Heart right ventricle (tissue), 16 donors: ENCODE data around the gene NTPCR. TPM values are rescaled to one million over a fixed set of nuclear protein-coding genes. Genes with fewer than 3 reads are reported as not detected.

Experiments
- ATAC-seq, 8 donors: fragments of 200-7000 bp; cut with Tn5 transposase; one replicate each; pipeline ENCODE4 v1.9.1; 2020; ENCODE audit warnings: mild to moderate bottlenecking in 8 of 8, moderate library complexity in 8 of 8, moderate number of reproducible peaks in 1 of 8
- DNase-seq, 2 donors: peaks; one replicate each; pipeline ENCODE4 v3.0.0-alpha.2; 2020
- H3K27ac ChIP-seq, 10 donors: fragments of 200-600 bp; sonication (generic) in 2 of 10; one replicate each; pipeline versions ENCODE4 v1.5.0 to v1.8.0; 2020 to 2022; ENCODE audit warnings: mild to moderate bottlenecking in 3 of 10
- H3K27me3 ChIP-seq, 7 donors: fragments of 200-600 bp; one replicate each; pipeline ENCODE4 v1.8.0; 2021 to 2022; ENCODE audit warnings: mild to moderate bottlenecking in 2 of 7
- H3K36me3 ChIP-seq, 9 donors: fragments of 200-600 bp; sonication (generic) in 1 of 9; one replicate each; pipeline versions ENCODE4 v1.5.0 to v1.8.0; 2020 to 2022; ENCODE audit warnings: mild to moderate bottlenecking in 2 of 9
- H3K4me1 ChIP-seq, 9 donors: fragments of 200-600 bp; sonication (generic) in 1 of 9; one replicate each; pipeline versions ENCODE4 v1.5.0 to v1.8.0; 2020 to 2022; ENCODE audit warnings: mild to moderate bottlenecking in 4 of 9
- H3K4me3 ChIP-seq, 10 donors: fragments of 200-600 bp; sonication (generic) in 2 of 10; one replicate each; pipeline versions ENCODE4 v1.5.0 to v1.8.0; 2020 to 2022; ENCODE audit warnings: mild to moderate bottlenecking in 7 of 10, moderate library complexity in 2 of 10
- H3K9me3 ChIP-seq, 11 donors: fragments of 200-600 bp in 10 of 11; sonication (generic) in 2 of 11; one replicate each; pipeline versions ENCODE4 v1.5.0 to v1.8.0; 2013 to 2022; ENCODE audit warnings: mild to moderate bottlenecking in 2 of 11, control low read depth in 1 of 11, moderate library complexity in 1 of 11
- WGBS, 2 donors: extraction: QIAGEN DNeasy Blood & Tissue Kit; methylation state at CpG; one replicate each; pipeline ENCODE4 v1.1.7; 2013; ENCODE audit warnings: inconsistent platforms in 1 of 2; 5-methylcytosine and 5-hydroxymethylcytosine counted together
- intact Hi-C, 10 donors: fragments of 100-400 bp; cut with DNase I; formaldehyde crosslinking; loops; one replicate each; pipeline versions ENCODE4 v1.11.1 to v1.14.2; 2022
- polyA plus RNA-seq, 2 donors: library from polyadenylated mRNA; stranded (reverse); fragments of 200-250 nt; gene quantifications; one replicate each; pipeline ENCODE4 v1.2.3, GENCODE V29; 2013
- total RNA-seq, 10 donors: library from RNA; stranded (reverse); fragmentation: NEBNext Ultra II Directional in 3 of 10; extraction: Animal tissue kit (Norgen Biotek cat#: 25700) in 3 of 10; gene quantifications; one replicate each; pipeline versions ENCODE4 v1.2.1 to v1.2.4, GENCODE V29; 2021 to 2023
- TF ChIP-seq, protein P1 (sequence below), 9 donors: fragments of 200-600 bp; sonication (generic) in 2 of 9; IDR thresholded peaks; one replicate each; pipeline versions ENCODE4 v1.5.0 to v1.8.0; 2021 to 2022; ENCODE audit warnings: antibody characterized with exemption in 9 of 9, mild to moderate bottlenecking in 5 of 9, moderate library complexity in 1 of 9
- donor health status: Arrhythmogenic right ventricular cardiomyopathy.
- donor health status: ischemic (EF 13 %, LVEDD 7.1; RV severe dilation, severe dysfunction).
- donor health status: healthy with polysubstance abuse.
- donor health status: DM: no; HTN: yes; CAD: no.
- donor health status: DM: no; HTN: no; CAD: no.
- donor health status: ischemic (EF 25% LVEDD 6.9; RV normal size, moderate dysfunction).
- donor health status: ischemic (EF 25% LVEDD 5.7; RV mildly dilated, moderate dysfunction).
- donor health status: healthy.
- donor health status: DM: yes; HTN: yes; CAD: no.
- donor health status: Ischemic cardiomyopathy.
- donor health status: ischemic (EF 35%, LVEDD 5.7; RV mildly dilated, moderate dysfunction).
- donor health status: nonischemic (EF 11% LVEDD 7.7; RV severe dilation, severe dysfunction).
- donor health status: DM: yes; HTN: yes; CAD: no.
- donor health status: PGD.
- donor health status: ischemic (EF 29% LVEDD 5.4; RV normal size, mild dysfunction).
- donor health status: nonischemic (EF 23%, LVEDD 6.1; RV moderate dilation, normal function).

Gene NTPCR
- total and polyA plus RNA-seq, 12 donors = 51.2 to 88.4 (median 56.8) TPM

DNA sequence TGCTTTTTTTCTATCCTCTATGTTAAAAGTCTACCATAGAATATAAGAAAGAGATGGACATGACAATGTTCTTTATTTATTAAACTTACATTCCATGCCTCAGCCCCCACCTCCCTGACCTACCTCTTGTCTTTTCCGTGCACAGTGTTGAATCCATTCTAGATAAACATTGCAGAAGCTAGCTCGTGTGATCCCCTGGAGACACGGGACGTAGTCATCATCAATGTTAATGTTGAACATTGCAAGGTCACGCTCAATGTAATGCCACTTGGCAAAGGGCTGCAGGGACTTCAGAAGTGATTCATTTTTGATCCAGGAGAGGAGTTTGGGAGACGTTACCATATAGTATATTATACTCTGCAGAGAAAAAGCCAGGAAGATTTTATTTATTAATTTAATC is 66.4 kb downstream of the NTPCR start:
- no peaks in the 10 kb centered on the region for H3K27me3 ChIP-seq
- no peak for ATAC-seq
- no peaks in the 10 kb centered on the region for H3K9me3 ChIP-seq
- no peak for DNase-seq
- intact Hi-C loops = no loop called here
- H3K4me1 ChIP-seq = peaks cover 0 to 19% (median 6%) of the 10 kb centered on the region in 9 donors
- TF ChIP-seq, protein P1, sequence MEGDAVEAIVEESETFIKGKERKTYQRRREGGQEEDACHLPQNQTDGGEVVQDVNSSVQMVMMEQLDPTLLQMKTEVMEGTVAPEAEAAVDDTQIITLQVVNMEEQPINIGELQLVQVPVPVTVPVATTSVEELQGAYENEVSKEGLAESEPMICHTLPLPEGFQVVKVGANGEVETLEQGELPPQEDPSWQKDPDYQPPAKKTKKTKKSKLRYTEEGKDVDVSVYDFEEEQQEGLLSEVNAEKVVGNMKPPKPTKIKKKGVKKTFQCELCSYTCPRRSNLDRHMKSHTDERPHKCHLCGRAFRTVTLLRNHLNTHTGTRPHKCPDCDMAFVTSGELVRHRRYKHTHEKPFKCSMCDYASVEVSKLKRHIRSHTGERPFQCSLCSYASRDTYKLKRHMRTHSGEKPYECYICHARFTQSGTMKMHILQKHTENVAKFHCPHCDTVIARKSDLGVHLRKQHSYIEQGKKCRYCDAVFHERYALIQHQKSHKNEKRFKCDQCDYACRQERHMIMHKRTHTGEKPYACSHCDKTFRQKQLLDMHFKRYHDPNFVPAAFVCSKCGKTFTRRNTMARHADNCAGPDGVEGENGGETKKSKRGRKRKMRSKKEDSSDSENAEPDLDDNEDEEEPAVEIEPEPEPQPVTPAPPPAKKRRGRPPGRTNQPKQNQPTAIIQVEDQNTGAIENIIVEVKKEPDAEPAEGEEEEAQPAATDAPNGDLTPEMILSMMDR (IDR thresholded peaks at IDR 0.05) = no peak
- no peaks in the 10 kb centered on the region for H3K36me3 ChIP-seq
- 71 to 74% methylated on average over 6 of the region's 6 CpGs for WGBS, 2 donors
- no peak overlapping the region for H3K4me3 ChIP-seq
- no peak overlapping the region for H3K27ac ChIP-seq

GRCh38 chr1:233019083-233019482 is 68.7 kb downstream of the NTPCR start:
- H3K4me3 ChIP-seq = no peak overlapping the region
- no peaks in the 10 kb centered on the region for H3K27me3 ChIP-seq
- 89 to 98% methylated on average over 3 of the region's 3 CpGs for WGBS, 2 donors
- intact Hi-C loops = no loop called here
- ATAC-seq (no peak), DNase-seq (no peak)
- no peaks in the 10 kb centered on the region for H3K36me3 ChIP-seq
- peaks cover 0 to 19% (median 6%) of the 10 kb centered on the region in 9 donors for H3K4me1 ChIP-seq
- no peak overlapping the region for H3K27ac ChIP-seq
- TF ChIP-seq, protein P1 (IDR thresholded peaks at IDR 0.05) = no peak
- no peaks in the 10 kb centered on the region for H3K9me3 ChIP-seq

DNA sequence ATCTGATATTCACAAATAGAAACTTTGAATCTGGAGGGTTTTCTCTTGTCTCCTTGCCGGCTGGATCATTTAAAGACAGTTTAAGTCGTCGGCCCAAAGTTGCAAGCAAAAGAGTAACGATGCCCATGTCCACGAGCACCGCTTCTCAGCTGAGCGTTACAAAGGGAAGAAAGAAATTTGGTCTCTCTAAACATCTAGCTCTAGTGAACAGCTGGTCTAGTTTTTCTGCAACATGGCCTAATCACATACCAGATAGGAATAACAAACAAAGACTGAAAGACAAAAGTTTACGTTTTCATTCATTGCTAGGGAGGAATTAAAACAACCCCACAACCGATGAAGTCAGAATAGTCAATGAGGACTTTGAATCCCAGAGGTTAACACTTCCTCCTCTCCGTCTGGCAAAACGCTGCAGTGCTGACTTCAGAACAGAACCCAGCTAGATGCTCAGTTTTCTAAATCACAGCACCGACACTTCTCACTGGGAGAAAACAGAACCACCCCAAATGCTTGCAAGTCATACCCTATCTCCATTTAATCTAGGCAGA is 69.4 kb downstream of the NTPCR start:
- DNase-seq (no peak), ATAC-seq (peak in 1 of 8 donors; percentile 29)
- Histone ChIP-seq H3K4me3 (no peak overlapping the region), H3K36me3 (no peaks in the 10 kb centered on the region), H3K27ac (peak overlapping the region in 1 of 10 donors; percentile 44), H3K27me3 (no peaks in the 10 kb centered on the region), H3K9me3 (no peaks in the 10 kb centered on the region), H3K4me1 (peaks cover 0 to 19% (median 6%) of the 10 kb centered on the region in 9 donors)
- TF ChIP-seq, protein P1 (IDR thresholded peaks at IDR 0.05) = no peak
- intact Hi-C loops = loop anchor here in 5 of 10 donors (5.0 to 10.0 kb wide), 4 partner anchors 155 to 385 kb away; partner anchors contain the start of gene SIPA1L2 (in 1 of the 5)
- 63 to 78% methylated on average over 12 of the region's 12 CpGs for WGBS, 2 donors

DNA sequence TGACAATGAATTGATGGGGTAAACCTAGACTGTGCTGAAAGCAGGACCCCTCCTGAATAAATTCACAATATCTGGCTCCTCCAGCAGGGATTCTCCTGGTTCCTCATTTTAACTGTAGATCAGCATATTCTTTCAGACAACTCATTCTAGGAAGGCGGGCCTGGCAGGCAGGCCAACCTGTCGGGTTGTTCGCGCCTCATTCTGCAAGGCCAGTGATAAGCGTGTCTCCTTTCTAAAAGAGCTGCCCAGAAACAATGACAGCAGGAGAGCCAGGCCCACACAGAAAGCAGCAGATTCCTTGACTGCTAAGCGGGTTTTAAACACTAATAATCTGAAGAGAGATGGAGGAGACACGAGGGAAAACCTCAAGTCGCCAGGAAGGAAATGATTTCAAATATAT is 70.0 kb downstream of the NTPCR start:
- Histone ChIP-seq H3K36me3 (no peaks in the 10 kb centered on the region), H3K27ac (peak overlapping the region in 2 of 10 donors; percentile 39 to 44), H3K4me1 (peaks cover 0 to 19% (median 6%) of the 10 kb centered on the region in 9 donors), H3K9me3 (no peaks in the 10 kb centered on the region), H3K27me3 (no peaks in the 10 kb centered on the region), H3K4me3 (no peak overlapping the region)
- TF ChIP-seq, protein P1 (IDR thresholded peaks at IDR 0.05) = no peak
- intact Hi-C loops = loop anchor here in 5 of 10 donors (5.0 to 10.0 kb wide), 4 partner anchors 154 to 386 kb away; partner anchors contain the start of gene SIPA1L2 (in 1 of the 5)
- ATAC-seq (peak in 5 of 8 donors; percentile 46 to 71 (median 59)), DNase-seq (peak in 1 of 2 donors; percentile 8)
- 50 to 54% methylated on average over 8 of the region's 8 CpGs for WGBS, 2 donors
